NCI-H1436 (cell line): ENCODE results near the gene ROR1.
A peak's percentile ranks its signal among the peaks of the same experiment; 100 is the strongest.
"Not testable (repeated sequence)": the region's sequence is repeated elsewhere in the genome, so short reads cannot be mapped to it uniquely, and the experiment has no call there.

Experiments used
- DNase-seq: peaks from one replicate; lab custom pipeline; 2025; lab: John Stamatoyannopoulos, UW

ROR1 gene

DNA sequence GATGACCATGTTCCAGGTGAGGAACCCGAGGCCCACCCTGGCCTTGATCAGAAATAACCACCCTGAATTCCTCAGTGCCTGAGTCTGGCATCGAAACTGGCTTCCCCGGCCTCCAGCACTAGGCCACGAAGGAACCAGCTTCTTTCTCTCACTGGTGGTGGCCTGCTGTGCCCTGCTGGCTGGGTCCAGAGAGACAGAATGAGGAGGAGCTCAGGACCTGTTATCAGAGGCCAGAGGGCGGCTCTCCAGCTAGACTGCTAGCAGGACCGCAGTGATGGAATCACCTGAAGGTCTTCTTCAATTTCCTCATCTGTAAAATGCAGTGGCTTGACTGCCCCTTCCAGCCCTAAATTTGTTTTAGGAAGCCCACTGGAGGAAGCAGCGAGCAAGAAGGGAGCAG lies 20.5 kb downstream of the ROR1 start:
- no peak for DNase-seq

DNA sequence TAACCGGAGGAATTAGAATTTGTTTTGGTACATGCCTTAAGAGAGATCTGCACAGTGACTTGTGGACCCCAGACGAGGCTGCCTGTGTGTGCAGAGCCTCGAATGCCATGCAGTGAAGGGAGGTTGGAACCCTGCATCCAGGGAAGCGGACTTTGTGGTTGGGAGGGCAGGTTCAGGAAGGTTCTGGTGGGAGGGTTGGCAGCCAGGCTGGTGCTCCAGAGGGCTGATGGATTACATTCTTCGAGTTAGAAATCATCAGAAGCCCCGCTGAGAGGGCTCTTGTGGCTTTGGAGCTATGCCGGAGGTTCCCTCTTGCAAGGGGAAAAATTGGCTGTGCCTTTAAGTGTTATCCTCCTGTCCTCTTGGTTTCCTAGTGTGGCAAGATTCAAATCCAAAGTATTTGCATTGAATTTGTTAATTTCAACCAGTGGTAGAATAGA lies 21.1 kb downstream of the ROR1 start:
- no peak for DNase-seq

DNA sequence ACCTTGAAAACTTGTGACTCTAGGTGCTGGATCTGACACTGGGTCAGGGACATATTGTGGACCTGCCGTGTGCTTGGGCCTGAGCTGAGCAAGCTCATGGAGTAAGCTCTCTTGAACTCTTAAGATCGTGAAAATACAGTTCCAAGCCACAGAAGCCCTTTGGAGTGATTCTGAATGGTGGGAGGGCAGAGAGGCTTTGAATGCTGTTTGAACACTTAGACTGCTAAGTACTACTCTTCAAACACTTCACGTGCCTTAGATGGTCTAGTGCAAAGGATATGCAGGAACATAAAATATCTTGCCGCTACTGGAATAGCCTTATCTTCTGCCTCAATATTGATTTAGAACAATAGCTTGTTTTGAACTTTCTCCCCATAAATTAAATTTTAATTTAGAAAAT lies 21.6 kb downstream of the ROR1 start:
- DNase-seq, result peak; percentile 11

DNA sequence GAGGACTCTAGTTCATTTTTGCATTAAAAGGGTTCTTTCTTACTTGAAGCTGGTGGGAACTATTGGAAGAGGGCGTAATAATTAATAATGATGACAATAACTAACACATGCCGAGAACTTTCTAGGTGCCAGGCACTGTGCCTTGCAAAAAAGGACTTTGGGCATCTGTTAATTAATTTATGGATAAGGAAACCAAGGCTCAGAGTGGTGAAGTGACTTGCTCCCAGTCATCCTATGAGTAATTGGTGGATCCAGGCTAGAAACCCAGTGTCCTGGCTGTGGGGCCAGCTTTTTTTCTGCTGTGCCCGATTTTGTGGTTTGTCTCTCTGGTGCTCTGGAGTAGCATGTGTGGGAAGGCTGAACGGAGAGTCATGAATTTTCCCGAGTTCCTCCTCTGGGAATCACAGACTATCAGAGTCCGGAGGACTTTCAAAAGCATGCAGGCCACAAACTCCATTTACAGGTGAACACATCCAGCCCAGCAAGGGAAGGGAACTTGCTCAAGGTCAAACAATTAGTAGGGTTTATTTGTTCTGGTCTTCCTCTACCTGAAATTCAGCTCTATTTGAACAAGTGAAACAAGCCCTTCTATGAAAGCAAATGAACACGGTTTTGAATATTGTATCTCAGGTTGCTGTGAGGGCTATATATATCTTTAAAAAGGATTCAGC lies 23.4 kb downstream of the ROR1 start:
- DNase-seq, result no peak

DNA sequence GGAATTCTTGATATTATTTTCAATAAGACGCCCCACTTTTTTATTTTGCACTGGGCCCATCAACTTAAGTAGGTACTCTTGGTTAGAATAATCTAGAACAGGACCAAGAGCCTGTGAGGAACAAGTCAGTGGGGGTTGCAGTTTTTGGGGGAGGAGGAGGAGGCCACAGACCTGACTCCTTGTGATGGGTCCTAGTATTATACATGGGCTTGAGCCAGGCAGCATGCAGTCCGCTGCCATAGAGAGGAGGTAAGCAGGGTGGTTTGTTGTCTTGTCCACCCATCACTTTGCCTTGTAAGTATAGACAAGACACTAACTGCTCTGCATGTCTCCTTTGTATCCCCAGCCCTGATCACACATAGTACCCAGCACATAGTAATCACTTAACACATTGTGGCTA lies 24.5 kb downstream of the ROR1 start:
- DNase-seq, result no peak

DNA sequence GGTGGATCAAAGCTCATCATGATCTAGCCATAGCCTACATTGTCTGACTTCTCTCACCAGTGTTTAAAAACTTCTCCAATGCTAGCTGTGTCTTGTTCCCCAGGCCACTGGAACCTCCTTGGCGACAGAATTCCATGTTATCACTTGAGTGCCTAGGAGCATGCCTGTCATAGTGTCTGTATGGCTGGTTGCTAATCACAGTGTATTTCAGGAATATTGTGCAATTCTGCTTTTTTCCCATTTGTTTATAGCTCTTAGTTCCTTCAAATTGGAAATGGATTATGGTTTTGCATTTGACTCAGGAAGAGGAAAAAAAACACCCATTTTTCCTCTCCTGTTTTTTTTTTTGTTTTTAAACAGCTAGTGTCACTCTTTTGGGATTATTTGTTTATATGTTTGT lies 25.5 kb downstream of the ROR1 start:
- DNase-seq, result no peak

DNA sequence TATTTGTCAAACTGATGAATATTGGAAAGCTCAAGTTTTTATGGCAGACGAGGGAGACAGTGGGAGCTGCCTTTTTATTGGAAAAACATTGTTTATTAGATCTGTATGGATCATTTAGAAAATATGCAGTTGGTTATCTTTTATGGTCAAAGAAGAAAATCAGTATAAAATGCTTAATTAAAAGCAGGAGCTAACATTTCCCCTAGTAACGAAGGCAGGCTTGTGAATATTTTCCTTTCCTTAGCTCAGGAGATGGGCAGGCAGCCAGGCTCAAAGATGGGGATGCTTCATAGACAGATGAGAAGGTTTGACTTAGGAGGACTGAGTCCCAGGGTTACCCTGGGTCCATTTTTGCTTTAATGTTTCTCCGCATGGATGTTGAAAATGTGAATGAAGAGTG lies 26.0 kb downstream of the ROR1 start:
- DNase-seq, result no peak

DNA sequence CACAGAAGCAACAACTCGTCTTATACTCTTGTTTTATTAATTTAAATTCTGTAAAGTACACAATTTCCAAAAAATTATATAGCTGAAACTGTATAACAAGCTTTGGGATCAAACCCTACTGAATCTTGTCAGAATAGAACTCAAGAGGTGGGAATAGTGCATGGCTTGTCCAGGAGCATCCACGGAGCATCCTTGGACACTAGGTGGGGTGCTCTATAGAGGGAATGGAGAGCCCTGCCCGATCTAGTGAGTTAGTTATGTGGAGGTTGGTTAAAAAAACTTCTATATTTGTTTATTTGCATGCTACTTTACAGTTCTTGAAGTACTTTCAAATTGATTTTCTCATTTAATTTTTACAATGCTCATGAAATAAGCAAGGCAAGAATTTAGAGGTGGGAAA lies 28.3 kb downstream of the ROR1 start:
- no peak for DNase-seq

DNA sequence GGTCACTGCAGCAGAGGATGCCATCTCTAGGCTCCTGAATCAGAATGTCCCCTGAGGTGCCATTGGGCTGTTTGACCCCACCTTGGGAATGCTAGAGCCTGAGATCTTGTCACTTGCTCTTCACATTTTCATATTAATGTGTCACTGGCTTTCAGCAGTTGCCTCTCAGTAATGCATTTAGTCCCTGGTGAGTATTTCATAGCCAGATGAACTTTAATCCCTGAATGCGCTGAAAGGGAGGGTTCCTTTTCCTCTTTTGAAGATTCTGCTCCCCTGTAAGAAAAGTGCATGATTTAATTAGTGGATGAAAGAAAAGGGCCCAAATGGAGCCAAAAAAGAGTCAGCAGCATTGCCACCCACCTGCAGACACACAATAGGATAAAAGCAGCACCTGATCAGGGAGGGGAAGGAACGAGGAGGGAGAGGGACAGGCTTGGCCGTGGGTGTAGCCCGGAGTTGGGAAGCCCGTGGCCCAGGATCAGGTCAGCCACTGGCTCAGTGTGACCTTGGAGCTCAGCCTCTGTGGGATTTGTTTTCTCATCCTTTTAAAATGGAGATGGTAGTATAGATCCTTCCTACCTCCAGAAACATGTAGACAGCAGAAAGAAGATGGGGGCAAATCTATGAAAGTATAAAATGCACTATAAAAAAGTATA lies 31.1 kb downstream of the ROR1 start:
- DNase-seq, result no peak

DNA sequence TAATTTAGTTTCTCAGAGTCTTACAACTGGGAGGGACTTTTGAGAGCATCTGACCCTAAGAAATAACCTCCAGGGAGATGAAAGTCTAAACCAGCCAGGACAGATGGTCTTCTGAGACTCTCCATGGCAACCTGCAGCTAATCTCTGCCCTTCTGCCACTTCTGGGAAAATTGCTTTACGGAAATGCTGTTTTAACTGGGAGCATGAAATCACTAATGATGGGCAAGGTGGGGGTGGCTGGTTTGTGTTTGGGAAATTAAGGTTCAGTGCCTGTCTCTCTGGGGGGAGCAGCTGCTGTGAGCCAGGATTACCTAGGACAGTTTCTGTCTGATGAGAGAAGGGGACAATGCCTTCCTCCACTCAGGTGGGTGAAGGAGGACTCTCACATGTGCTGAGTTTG lies 33.2 kb downstream of the ROR1 start:
- no peak for DNase-seq

DNA sequence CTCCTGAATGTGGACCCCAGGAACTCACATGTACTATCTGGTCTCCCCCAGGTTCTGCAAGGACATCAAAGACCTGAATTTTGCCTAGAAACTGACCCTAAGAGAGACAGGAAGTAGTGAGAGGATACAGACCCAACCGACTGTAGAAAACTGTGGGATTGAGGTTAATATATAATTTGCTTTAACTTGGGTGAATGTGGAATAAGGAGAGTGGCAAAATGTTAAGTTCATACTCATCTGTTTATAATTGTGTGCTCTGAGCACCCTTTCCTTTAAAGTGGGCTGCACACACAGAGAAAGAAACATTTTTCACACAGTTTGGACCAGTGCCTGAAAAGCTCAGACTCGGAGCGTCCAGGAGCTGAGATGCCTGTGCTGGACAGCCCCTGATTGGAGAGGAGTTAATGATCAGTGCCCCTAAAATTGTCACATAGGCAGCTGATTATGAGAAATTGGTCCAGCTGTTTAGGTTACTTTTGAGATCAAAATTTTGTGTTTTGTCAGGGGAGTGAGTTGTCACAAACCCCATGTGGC lies 37.2 kb downstream of the ROR1 start:
- DNase-seq, result no peak

DNA sequence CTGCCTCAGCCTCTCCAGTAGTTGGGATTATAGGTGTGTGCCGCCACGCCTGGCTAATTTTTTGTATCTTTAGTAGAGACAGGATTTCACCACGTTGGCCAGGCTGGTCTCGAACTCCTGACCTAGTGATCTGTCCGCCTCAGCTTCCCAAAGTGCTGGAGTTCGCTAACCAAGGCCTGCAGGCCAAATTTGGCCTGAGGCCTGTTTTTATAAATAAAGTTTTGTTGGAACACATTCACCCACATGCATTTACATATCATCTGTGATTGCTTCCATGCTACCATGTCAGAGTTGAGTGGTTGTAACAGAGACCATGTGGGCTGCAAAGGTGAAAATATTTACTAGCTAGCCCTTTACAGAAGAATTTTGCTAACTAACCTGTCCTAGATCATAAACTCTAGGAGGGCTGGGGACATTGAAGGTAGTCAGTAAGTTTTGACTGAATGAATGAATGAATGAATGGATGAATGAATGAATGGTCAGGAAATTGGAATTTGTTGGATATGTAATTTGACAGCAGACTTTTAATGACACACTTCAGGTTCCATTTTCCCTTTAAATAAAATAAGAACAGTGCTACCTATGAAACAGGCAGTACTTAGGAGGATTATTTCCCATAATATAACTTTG lies 38.4 kb downstream of the ROR1 start:
- no peak for DNase-seq

DNA sequence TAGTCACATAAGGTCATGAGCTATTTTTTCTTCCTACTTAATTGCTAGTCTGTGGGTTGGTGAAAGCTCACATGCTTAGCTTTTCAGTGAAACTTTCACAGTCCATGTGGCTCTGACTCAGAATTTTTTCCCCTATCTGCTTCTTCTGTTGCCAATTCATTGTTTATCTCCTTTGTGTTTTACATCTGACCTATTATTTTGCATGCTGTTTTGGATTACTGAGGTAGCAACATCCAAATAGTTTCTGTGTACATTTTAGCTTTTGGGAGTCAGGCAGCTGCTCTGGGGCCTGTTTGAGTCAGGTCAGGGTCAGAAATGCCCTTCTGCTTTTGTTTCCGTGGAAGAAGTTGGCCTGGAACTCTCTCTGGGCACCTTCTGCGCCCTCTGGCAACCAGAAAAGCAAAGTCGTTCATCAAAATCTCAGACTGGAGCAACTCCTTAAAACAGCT lies 40.0 kb downstream of the ROR1 start:
- no peak for DNase-seq

DNA sequence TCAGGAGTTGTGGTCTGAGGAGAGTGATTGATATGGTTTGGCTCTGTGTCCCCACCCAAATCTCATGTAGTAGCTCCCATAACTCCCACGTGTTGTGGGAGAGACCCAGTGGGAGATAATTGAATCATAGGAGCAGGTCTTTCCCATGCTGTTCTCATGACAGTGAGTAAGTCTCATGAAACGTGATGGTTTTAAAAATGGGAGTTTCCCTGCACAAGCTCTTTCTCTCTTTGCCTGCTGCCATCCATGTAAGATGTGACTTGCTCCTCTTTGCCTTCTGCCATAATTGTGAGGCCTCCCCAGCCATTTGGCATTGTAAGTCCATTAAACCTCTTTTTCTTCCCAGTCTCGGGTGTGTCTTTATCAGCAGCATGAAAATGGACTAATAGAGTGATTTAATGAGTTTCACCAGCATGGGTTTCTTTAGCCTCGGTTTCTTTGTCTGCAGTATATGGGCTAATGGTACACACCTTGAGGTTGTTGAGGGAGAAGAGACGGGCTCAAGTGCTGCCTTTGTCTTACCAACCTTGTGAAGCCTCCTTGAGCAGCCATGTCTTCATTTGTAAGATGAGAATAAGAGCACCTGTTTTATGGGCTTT lies 42.5 kb downstream of the ROR1 start:
- not testable (repeated sequence) for DNase-seq

DNA sequence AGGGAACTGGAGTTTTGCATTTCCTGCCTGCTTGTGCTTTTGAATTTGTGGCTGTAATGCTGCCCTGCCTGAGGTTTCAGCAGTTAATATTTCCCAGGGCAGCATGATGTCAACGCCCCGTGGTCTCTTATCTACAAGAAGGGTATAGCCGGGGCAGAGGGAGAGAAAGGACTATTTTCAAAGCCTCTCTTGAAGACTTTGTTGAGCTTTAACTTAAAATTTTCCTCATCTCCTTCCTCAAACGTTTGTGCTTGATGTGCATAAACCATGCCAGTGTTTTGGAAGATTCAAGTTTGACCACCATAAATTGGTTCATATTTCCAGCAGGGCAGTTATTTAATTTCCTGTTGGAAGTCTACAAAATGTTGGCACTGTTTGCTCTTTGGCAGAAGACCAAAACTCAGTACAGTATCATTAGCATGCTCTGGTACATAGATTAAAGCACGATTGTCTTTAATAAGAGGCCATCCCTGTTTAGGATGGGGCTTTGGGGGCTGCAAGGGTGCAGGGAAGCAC lies 43.4 kb downstream of the ROR1 start:
- DNase-seq, result no peak

DNA sequence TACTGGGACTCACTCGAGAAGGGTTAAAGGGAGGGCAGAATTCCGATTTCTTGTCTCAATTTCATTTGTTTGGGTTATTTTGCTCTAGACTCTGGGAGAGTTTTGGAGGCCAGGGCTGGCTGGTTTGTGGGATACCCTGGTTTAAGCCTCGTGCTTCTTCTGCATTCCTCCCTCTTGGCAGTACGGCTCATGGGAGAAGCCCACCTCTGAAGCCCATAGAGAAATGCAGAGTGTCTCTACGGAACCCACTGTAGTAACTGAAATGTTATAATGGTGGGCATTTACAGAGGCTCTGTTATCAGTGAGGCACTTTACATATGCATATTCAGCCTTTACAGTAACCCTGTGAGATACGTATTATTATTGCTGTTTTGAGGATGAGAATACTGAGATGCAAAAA lies 43.9 kb downstream of the ROR1 start:
- DNase-seq, result no peak

DNA sequence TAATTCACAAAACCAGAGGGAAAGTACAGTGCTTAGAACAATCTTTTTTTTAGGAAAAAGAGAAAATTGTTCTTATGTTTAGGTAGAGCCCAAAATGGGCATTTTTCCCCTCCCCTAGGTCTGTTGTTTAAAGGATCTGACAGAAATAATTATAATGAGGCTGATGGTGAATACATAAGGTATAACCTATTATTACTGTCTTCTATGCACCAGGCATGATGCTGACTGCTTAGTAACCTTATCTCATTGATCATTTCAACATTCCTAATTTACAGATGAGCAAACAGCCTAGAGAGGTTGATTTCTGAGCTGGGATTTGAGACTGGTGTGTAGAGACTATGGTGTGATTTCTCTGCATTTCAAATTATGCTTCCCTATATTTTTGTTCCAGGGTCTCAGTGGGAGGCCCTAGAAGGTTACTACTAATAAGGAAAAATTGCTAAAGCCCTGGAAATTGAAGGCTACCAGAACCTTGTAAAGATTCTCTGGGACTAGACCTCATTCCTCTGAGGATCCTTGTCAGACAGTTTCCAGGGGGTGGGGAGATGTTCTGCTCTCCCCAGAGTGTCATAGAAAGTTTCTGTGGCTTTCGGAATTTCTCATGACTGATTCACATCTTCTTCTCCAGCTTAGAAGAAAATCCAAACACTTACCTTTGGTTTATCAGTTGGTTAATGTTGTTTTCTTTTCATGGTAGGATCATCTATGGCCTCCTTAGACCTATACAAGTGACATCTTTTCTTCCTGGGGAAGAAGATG lies 44.9 kb downstream of the ROR1 start:
- no peak for DNase-seq

DNA sequence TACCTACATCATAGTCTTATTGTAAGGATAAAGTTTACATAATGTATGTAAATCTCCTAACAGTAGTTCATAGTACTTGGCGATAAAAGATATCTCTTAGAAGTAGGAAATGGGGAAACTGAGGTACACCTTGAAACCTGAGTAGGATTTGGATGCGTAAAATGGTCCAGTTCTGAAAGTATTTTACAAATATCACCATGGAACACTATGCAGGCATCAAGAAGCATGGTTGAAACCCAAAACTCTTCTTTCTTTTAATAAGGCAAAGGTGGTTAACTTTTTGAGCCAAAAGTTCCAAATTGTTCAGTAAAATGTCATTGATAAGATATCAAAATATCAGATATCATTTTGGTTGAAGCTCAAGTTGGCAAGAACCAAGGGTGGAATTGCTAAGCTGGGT lies 46.0 kb downstream of the ROR1 start:
- DNase-seq, result no peak

DNA sequence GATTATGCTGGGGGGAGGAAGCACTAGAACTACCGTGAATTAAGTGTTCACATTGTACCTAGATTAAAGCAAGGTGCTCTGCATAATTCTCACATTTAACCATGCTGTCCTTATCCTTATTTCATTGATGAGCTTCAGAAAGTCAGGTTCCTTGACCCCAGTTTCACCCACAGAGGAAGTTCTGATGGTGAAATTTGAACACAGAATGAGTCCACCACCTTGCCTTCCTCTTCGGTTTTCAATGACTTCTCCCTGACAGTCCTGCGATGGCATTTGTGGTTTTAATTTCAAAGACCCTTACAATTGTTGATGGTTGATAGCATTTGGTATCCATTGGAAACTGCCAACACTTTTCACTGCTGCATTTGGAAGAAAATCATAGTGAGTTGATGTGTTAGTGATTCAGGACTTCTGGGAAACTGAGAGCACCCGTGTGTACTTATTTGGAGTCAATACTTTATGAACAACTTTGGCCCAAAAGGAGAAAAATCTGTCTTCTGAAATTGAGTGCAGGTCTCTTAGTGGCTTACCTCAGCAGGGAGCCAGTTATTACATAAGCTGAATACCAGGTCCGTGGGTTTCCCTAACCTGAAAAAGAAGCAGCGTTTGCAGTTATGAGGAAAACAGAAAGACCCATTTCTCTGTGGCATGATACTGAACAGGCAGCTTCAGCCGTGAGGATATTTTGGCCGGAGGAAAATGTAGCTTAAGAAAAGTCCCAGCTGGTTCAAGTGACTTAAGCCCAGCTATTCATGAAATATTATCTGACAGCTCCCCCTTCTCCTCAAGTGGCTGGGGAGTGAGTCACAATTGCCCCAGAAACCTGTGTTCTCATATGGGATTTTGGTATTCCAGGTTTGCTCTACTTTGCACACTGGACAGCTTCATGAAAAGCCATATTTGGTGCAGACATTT lies 47.5 kb downstream of the ROR1 start:
- DNase-seq, result no peak

DNA sequence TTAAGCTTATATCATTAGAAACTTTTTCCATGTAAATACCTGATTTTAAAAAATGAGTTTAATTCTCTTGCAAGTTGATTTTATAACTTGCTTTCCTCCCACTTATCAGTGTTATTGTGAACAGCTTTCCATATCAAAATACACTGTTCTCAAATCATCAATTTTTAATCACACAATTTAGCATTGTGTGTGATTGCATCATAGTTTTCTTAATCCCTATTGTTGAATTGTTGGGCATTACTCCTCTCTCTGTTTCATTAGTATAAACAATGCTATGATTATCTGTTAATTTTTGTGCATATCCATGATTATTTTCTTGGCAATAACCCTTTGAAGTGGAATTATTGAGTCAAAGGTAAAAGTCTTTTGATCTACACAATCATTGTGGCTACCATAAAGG lies 48.7 kb downstream of the ROR1 start:
- no peak for DNase-seq

DNA sequence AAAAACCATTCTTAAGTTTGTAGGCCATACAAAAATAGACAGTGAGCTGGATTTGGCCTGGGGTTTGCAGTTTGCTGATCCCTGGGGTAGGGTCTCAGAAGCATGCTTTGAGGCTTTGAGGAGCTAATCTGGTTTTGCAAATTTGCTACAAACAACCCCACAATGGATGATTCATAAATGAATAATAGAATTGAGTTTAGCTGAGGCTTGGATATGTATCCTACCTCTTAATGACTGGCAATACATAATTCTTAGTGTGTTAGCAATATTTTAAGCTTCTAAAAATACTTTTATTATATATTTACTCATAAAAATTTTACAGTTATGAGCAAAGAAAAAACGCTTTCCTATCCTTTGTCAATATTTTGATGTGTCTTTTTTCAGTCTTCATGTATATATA lies 50.6 kb downstream of the ROR1 start:
- no peak for DNase-seq
